HFF-Myc (cell line): ENCODE measurements around the gene NT5C3A.

Source experiments
- DNase-seq: peaks from one replicate; pipeline ENCODE4 v3.0.0-alpha.2; 2011; ENCODE audit warnings: low read depth; ENCODE audit errors: extremely low read depth
- H3K4me3 ChIP-seq: replicated peaks from 2 replicates; pipeline ENCODE4 v1.5.1; 2011; ENCODE audit warnings: low read depth, mild to moderate bottlenecking, control low read depth, low read length
- TF ChIP-seq, protein P1 (sequence below): IDR thresholded peaks from 2 replicates; pipeline ENCODE4 v1.5.1; 2012; ENCODE audit warnings: mild to moderate bottlenecking, low read depth, low read length, control low read depth; ENCODE audit errors: missing control alignments

Gene NT5C3A

GRCh38 chr7:33043501-33044400 lies 18.8 kb downstream of the NT5C3A start:
- H3K4me3 ChIP-seq, result no peak overlapping the region
- no peak for DNase-seq
- TF ChIP-seq, protein P1, sequence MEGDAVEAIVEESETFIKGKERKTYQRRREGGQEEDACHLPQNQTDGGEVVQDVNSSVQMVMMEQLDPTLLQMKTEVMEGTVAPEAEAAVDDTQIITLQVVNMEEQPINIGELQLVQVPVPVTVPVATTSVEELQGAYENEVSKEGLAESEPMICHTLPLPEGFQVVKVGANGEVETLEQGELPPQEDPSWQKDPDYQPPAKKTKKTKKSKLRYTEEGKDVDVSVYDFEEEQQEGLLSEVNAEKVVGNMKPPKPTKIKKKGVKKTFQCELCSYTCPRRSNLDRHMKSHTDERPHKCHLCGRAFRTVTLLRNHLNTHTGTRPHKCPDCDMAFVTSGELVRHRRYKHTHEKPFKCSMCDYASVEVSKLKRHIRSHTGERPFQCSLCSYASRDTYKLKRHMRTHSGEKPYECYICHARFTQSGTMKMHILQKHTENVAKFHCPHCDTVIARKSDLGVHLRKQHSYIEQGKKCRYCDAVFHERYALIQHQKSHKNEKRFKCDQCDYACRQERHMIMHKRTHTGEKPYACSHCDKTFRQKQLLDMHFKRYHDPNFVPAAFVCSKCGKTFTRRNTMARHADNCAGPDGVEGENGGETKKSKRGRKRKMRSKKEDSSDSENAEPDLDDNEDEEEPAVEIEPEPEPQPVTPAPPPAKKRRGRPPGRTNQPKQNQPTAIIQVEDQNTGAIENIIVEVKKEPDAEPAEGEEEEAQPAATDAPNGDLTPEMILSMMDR, result no peak

- no peak overlapping the region for H3K4me3 ChIP-seq
- TF ChIP-seq, protein P1, result no peak
- DNase-seq, result no peak
Measured at GRCh38 chr7:33041631-33042428, 20.7 kb downstream of the NT5C3A start.

DNA sequence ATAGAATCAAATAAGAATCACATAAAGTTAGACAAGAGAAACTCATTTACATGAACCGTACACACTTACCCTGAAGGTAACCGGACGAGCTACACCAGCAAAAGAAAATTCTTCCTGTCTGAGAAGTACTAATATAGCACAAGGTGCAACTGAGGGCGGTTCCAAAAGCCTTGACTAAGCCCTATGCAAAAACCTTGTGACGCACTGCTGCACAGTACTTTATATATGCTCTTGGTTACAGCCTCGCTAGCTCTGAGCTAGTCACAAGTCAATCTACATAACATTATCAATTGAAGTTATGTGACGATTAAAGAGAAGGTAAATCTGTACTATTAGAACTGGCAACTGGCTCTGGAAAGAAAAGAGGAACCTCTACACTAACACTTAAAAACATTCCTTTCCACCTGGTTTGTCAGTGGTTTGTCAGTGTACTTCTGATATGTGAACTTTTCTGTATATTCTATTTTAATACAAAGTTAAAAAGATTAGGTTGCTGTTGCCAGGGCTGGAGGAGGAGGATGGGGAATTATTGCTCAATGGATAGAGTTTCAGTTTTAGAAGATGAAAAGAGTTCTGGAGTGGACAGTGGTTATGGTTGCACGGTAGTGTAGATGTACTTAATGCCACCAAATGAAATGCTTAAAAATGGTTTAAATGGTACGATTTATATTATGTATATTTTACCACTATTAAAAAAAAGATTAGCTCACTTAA lies 21.6 kb downstream of the NT5C3A start:
- H3K4me3 ChIP-seq, result no peak overlapping the region
- DNase-seq, result no peak
- TF ChIP-seq, protein P1, result no peak

GRCh38 chr7:33039903-33040292 lies 22.7 kb downstream of the NT5C3A start:
- TF ChIP-seq, protein P1, result no peak
- DNase-seq, result no peak
- peak overlapping the region; percentile 25 for H3K4me3 ChIP-seq

- no peak for DNase-seq
- TF ChIP-seq, protein P1, result no peak
- peak overlapping the region; percentile 25; the same call in 1 of the 2 replicates for H3K4me3 ChIP-seq
Measured at GRCh38 chr7:33039257-33039902, 23.2 kb downstream of the NT5C3A start.

GRCh38 chr7:33038639-33039038 lies 23.9 kb downstream of the NT5C3A start:
- H3K4me3 ChIP-seq, result no peak overlapping the region
- TF ChIP-seq, protein P1, result no peak
- no peak for DNase-seq
